Measurements from ENCODE around the gene PANK4.

The PANK4 gene

GRCh38 chr1:2543543-2544092 is 17.2 kb upstream of the PANK4 start:
- no peak overlapping the region for H3K27ac ChIP-seq
- TF ChIP-seq, protein P1, sequence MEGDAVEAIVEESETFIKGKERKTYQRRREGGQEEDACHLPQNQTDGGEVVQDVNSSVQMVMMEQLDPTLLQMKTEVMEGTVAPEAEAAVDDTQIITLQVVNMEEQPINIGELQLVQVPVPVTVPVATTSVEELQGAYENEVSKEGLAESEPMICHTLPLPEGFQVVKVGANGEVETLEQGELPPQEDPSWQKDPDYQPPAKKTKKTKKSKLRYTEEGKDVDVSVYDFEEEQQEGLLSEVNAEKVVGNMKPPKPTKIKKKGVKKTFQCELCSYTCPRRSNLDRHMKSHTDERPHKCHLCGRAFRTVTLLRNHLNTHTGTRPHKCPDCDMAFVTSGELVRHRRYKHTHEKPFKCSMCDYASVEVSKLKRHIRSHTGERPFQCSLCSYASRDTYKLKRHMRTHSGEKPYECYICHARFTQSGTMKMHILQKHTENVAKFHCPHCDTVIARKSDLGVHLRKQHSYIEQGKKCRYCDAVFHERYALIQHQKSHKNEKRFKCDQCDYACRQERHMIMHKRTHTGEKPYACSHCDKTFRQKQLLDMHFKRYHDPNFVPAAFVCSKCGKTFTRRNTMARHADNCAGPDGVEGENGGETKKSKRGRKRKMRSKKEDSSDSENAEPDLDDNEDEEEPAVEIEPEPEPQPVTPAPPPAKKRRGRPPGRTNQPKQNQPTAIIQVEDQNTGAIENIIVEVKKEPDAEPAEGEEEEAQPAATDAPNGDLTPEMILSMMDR (conservative IDR thresholded peaks at IDR 0.05) = no peak
- TF ChIP-seq ZFX (IDR thresholded peaks at IDR 0.05) = no peak

GRCh38 chr1:2542246-2542915 is 16.0 kb upstream of the PANK4 start:
- TF ChIP-seq, protein P1 (conservative IDR thresholded peaks at IDR 0.05) = no peak
- TF ChIP-seq ZFX (IDR thresholded peaks at IDR 0.05) = no peak
- peak overlapping the region; percentile 63 for H3K27ac ChIP-seq

GRCh38 chr1:2541619-2542245 is 15.3 kb upstream of the PANK4 start:
- H3K27ac ChIP-seq = peak overlapping the region; percentile 63
- TF ChIP-seq, protein P1 (conservative IDR thresholded peaks at IDR 0.05) = no peak
- no peak for TF ChIP-seq ZFX (IDR thresholded peaks at IDR 0.05)

DNA sequence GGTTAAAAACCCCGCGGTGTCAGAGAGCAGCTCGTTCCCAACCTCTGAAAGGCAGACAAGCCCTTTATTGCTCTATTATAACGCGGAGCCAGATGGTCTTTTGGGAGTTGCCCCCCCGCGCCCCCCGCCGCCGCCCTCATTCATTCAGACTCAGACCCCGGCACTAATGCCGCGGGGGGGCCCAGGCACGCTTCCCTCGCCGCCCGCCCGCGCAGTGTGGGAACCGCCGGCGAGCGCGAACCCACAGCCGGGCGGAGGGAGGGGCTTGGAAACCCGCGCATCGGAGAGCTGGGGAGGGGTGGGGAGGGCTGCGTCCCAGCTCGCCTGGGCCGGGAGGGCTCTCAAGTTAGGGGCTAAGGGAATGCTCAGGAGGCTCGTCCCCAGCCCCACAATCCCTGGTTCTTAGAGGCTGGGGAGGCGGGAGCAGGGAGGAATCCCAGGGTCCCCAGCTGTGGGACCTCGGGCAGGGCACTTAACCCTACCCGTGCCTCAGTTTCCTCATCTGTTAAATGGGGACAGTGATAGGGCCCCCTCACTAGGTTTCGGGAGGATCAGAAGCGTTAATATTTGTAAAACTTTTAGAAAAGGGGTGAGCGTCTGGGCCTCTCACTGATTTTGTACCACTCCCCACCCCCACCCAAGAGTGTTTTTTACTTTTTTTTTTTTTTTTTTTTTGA is 14.6 kb upstream of the PANK4 start:
- TF ChIP-seq ZFX (IDR thresholded peaks at IDR 0.05) = no peak
- TF ChIP-seq, protein P1 (conservative IDR thresholded peaks at IDR 0.05) = no peak

DNA sequence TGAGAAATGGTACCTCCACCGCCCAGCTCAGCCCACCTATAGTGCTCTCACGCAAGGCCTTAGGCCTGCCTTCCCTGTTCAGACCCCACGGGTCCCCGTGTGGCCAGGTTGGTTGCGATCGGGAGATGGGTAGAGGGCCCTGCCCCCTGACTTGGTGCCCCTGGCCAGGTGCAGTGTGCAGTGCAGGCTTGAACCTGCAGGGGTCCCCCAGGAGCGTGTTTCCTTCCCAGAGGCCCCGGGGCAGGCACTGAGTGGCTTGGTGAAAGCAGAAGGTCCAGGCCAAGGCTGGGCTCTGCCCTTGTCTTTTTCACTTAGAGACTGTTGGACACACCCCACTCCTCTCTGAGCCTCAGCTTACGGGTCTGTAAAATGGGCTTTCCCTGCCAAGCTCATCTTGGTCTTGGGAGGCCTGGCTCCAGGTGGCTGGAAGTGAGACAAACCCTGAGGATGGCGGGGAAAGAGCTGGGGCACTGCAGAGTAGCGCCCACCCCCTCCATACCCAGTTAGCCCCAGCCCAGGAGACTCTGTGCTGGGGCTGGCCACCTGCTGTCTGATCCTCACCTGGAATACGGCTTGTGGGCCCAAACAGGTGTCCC is 13.0 kb upstream of the PANK4 start:
- TF ChIP-seq, protein P1 (conservative IDR thresholded peaks at IDR 0.05) = no peak
- TF ChIP-seq ZFX (IDR thresholded peaks at IDR 0.05) = no peak
- no peak overlapping the region for H3K27ac ChIP-seq

More for the DNA sequence above, 14.6 kb upstream of the PANK4 start:
- H3K27ac ChIP-seq = peak overlapping the region; percentile 63

DNA sequence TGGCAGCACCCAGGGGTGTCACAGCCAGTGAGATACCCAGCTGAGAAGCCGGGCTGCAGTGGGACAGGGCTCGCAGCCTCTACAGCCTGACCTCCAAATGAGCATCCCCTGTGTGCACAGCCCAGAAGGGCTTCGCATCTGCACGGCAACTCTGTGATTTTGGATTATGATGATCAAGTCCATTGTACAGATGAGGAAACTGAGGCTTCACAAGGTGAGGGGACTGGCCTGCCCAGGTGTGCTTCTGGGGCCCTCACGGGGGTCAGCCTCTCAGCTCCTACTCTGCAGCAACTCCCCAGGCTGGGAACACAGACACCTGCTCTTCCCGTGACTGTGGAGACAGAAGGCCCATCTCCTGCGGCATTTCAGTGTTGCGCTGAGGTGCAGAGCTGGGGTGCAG is 12.5 kb upstream of the PANK4 start:
- TF ChIP-seq, protein P1 (conservative IDR thresholded peaks at IDR 0.05) = no peak
- TF ChIP-seq ZFX (IDR thresholded peaks at IDR 0.05) = no peak
- H3K27ac ChIP-seq = no peak overlapping the region

All from C4-2B (cell line).